AG09309 (cell line): ENCODE measurements around the gene DGKD.

Experiments used
- DNase-seq: peaks from one replicate; pipeline ENCODE4 v3.0.0-alpha.2; 2010; ENCODE audit warnings: low read depth
- H3K4me3 ChIP-seq: 2 replicates; pipeline ENCODE4 v1.5.1; 2011; ENCODE audit warnings: mild to moderate bottlenecking, low read depth, low read length, moderate library complexity; ENCODE audit not compliant: control insufficient read depth
- TF ChIP-seq, protein P1 (sequence below): IDR thresholded peaks from 2 replicates; pipeline ENCODE4 v1.5.1; 2011; ENCODE audit warnings: mild to moderate bottlenecking, low read depth, low read length, inconsistent platforms; ENCODE audit not compliant: insufficient read depth, control insufficient read depth; ENCODE audit errors: missing control alignments

DGKD gene

GRCh38 chr2:233453916-233454315, 99.6 kb downstream of the DGKD start:
- TF ChIP-seq, protein P1, sequence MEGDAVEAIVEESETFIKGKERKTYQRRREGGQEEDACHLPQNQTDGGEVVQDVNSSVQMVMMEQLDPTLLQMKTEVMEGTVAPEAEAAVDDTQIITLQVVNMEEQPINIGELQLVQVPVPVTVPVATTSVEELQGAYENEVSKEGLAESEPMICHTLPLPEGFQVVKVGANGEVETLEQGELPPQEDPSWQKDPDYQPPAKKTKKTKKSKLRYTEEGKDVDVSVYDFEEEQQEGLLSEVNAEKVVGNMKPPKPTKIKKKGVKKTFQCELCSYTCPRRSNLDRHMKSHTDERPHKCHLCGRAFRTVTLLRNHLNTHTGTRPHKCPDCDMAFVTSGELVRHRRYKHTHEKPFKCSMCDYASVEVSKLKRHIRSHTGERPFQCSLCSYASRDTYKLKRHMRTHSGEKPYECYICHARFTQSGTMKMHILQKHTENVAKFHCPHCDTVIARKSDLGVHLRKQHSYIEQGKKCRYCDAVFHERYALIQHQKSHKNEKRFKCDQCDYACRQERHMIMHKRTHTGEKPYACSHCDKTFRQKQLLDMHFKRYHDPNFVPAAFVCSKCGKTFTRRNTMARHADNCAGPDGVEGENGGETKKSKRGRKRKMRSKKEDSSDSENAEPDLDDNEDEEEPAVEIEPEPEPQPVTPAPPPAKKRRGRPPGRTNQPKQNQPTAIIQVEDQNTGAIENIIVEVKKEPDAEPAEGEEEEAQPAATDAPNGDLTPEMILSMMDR, result no peak
- H3K4me3 ChIP-seq, result no peak overlapping the region
- DNase-seq, result no peak

- TF ChIP-seq, protein P1, result no peak
These were observed 100.7 kb downstream of the DGKD start for GRCh38 chr2:233455006-233455405.

DNA sequence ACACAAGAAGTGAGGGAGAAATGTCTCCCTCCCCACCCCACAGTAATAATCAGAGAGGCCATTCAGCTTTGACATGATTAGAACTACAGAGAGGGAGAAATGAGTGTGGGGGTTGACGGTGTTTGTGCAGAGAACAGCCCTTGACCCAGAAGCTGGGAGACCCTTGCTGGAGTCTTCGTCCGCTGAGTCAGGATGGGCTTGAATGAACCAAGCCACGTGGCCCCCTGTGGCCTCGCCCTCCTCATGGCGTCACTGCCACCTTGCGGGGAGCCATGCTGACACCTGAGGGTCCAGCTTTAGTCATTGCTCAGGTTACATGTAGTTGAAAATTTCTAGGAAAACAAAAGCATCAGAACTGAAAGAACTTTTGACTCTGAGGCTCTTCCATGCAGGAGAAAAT, 101.2 kb downstream of the DGKD start:
- DNase-seq, result no peak
- TF ChIP-seq, protein P1, result no peak
- H3K4me3 ChIP-seq, result no peak overlapping the region

More at GRCh38 chr2:233455006-233455405, 100.7 kb downstream of the DGKD start:
- H3K4me3 ChIP-seq, result no peak overlapping the region
- no peak for DNase-seq

DNA sequence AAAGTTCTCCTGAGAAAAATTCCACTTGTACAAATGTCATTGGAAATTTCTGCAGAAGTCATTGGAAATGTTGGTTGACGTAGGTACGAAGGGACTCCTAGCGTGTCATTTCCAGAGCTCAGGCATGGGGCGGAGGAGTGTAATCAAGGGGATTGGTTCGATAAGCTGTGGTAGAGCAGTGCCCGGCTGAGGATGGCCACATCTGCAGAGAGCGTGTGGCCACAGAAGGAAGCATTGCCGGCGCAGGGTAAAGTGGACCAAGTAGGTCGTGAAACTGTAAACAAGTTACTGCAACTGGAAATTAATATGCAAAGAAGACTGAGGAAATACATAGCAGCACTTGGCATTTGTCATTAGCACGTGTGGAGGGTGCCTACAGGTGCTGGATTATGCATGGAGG, 101.8 kb downstream of the DGKD start:
- no peak for DNase-seq
- H3K4me3 ChIP-seq, result no peak overlapping the region
- TF ChIP-seq, protein P1, result no peak

- DNase-seq, result no peak
- TF ChIP-seq, protein P1, result no peak
These were observed 102.6 kb downstream of the DGKD start for GRCh38 chr2:233456934-233457333.

GRCh38 chr2:233457356-233457755, 103.1 kb downstream of the DGKD start:
- TF ChIP-seq, protein P1, result no peak
- no peak for DNase-seq
- H3K4me3 ChIP-seq, result no peak overlapping the region

More at GRCh38 chr2:233456934-233457333, 102.6 kb downstream of the DGKD start:
- no peak overlapping the region for H3K4me3 ChIP-seq

- TF ChIP-seq, protein P1, result no peak
- H3K4me3 ChIP-seq, result no peak overlapping the region
These were observed 103.8 kb downstream of the DGKD start for GRCh38 chr2:233458031-233458610.

More at GRCh38 chr2:233458031-233458610, 103.8 kb downstream of the DGKD start:
- no peak for DNase-seq
